ENCODE data around the gene TSPAN9. TPM values are rescaled to one million over a fixed set of nuclear protein-coding genes. Genes with fewer than 3 reads are reported as not detected.

The TSPAN9 gene
- total and polyA plus RNA-seq, 2 of the 4 experiments (the other 2 are of a cell fraction) = 17.7 to 39.1 TPM

GRCh38 chr12:3086729-3087323 lies 9.6 kb downstream of the TSPAN9 start:
- intact Hi-C loops (cut with micrococcal nuclease) = no loop called here

More at GRCh38 chr12:3086729-3087323, 9.6 kb downstream of the TSPAN9 start:
- no peak overlapping the region for H4K5ac ChIP-seq (ENCODE audit: low read depth, low read length)
- no peaks in the 10 kb centered on the region for H3K4me1 ChIP-seq (ENCODE audit: control insufficient read depth, insufficient read depth, low read length)
- H3K23ac ChIP-seq (ENCODE audit: low read depth, low read length) = no peak overlapping the region
- peaks cover 5% of the 10 kb centered on the region for H3K36me3 ChIP-seq (ENCODE audit: control insufficient read depth, insufficient read depth, low read length)
- peaks cover 7% of the 10 kb centered on the region for H4K20me1 ChIP-seq (ENCODE audit: insufficient read depth, low read length)
- POLR2A ChIA-PET (ENCODE audit: unreplicated experiment) = interaction anchor here (0.6 kb wide), 1 partner anchor 37 kb away, joined by 5 read pairs; no protein-coding TSS in a partner anchor
- no peak overlapping the region for H2BK15ac ChIP-seq (ENCODE audit: low read depth, low read length)
- TF ChIP-seq ELK1 (IDR thresholded peaks at IDR 0.05; ENCODE audit: borderline replicate concordance, low read depth, low read length) = no peak
- H3K27me3 ChIP-seq (ENCODE audit: control insufficient read depth, insufficient read depth, low read length) = no peaks in the 10 kb centered on the region
- no peak overlapping the region for H3K18ac ChIP-seq (ENCODE audit: low read depth, low read length)
- H2AK9ac ChIP-seq (replicated peaks; ENCODE audit: low read depth, low read length, poor library complexity) = no peak overlapping the region
- H3K79me1 ChIP-seq (ENCODE audit: low read depth in 1 of 2, low read length in 2 of 2) = peaks cover 6 to 38% of the 10 kb centered on the region in 2 experiments; a peak in 3 of 4 replicates
- BruUV-seq (replicated peaks) = no TSS peak
- no peak overlapping the region for H3K4me3 ChIP-seq (ENCODE audit: insufficient read depth, low read depth, low read length)
- no peak overlapping the region for H3K9ac ChIP-seq (ENCODE audit: low read depth, low read length)
- no peak overlapping the region for H2AK5ac ChIP-seq (ENCODE audit: low read depth, low read length)
- H2BK20ac ChIP-seq (ENCODE audit: low read depth, low read length) = no peak overlapping the region
- H3K9me1 ChIP-seq (ENCODE audit: insufficient read depth, low read length) = peaks cover 13% of the 10 kb centered on the region; the same call in 1 of the 2 replicates
- no peak overlapping the region for H4K8ac ChIP-seq (ENCODE audit: low read depth in 2 of 2, low read length in 2 of 2)
- CTCF ChIA-PET = no interaction called here
- no peak overlapping the region for H3K4me2 ChIP-seq (ENCODE audit: low read depth, low read length)
- no peak for ATAC-seq (ENCODE audit: low read depth)
- no peak overlapping the region for H3K56ac ChIP-seq (ENCODE audit: extremely low read depth, insufficient read depth, low read length)
- H4K91ac ChIP-seq (ENCODE audit: insufficient read depth, low read depth, low read length) = no peak overlapping the region
- no peaks in the 10 kb centered on the region for H3K9me3 ChIP-seq (ENCODE audit: control insufficient read depth, insufficient read depth, low read length)
- in situ Hi-C loops (cut with MboI; ENCODE audit: low sequenced_read_pairs) = no loop called here
- 90% methylated on average over 9 of the region's 9 CpGs; no CpG with 5 or more reads in 1 of the 2 experiments for WGBS, 2 experiments (ENCODE audit: extremely low coverage in 2 of 2, insufficient read length in 1 of 2)
- no peak overlapping the region; the same call in 1 of the 2 replicates for H3K14ac ChIP-seq (replicated peaks; ENCODE audit: low read depth, low read length)
- H3K27ac ChIP-seq (ENCODE audit: insufficient read depth, low read length) = no peak overlapping the region
- no peak for DNase-seq
- no peak overlapping the region for H2BK120ac ChIP-seq (ENCODE audit: low read depth, low read length)
- H3K4ac ChIP-seq (ENCODE audit: low read depth, low read length) = no peak overlapping the region
- no peak overlapping the region for H2BK5ac ChIP-seq (ENCODE audit: low read depth, low read length, poor library complexity, severe bottlenecking)
- dilution Hi-C loops (cut with HindIII; ENCODE audit: low sequenced_read_pairs, unreplicated experiment) = no loop called here
- no peak overlapping the region for H2AFZ ChIP-seq (replicated peaks; ENCODE audit: low read length, poor library complexity)
